Subcutaneous preadipocyte (primary cell): ENCODE results near the gene SERPINB11. TPM values are rescaled to one million over a fixed set of nuclear protein-coding genes. Genes with fewer than 3 reads are reported as not detected.

Experiments
- total RNA-seq: library from RNA; depleted of rRNA; stranded (reverse); fragments of >200 nt; gene quantifications from 2 replicates; pipeline ENCODE4 v1.2.3, GENCODE V29; 2012

The SERPINB11 gene
- total RNA-seq = not detected in 2 replicates

GRCh38 chr18:63702660-63703059 is at the start of gene SERPINB11:
TSS of gene SERPINB11 (plus strand) at chr18:63702960. CDS start at chr18:63710194, 7,234 bp downstream.

DNA sequence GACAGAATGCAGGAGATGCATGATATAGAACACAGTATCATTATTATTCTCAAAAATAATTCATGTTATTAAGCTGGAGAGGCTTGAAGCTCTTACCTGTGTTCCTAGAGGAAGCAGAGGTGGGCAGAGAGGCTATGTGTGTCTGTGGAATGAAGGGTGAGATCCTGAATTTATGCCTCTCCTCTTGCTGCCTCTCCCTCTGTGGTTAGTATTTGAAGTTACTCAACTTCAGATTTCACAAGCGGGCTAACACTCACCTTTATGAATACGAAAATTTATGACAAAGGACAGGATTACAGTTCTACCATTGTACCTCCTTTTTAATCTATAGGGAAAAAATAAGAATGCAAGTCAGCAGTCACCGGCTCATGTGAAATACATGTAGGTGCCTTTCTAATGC is 41.0 kb upstream of the SERPINB11 start, which contains the start of gene SERPINB3:
Gene SERPINB3, minus strand, starts transcription at position 144 of the 400 bp plus-strand sequence. CDS start 677 bp downstream, outside the sequence.

Other genes starting within 250 kb of the SERPINB11 start
- gene SERPINB5, start 226.0 kb upstream of the SERPINB11 start, total RNA-seq = not detected in 2 replicates
- not detected in 2 replicates for gene SERPINB12, start 160.6 kb upstream of the SERPINB11 start, total RNA-seq
- not detected in 2 replicates for gene SERPINB13, start 115.6 kb upstream of the SERPINB11 start, total RNA-seq
- gene SERPINB4, start 58.7 kb upstream of the SERPINB11 start, total RNA-seq = under 0.01 TPM in 1 of 2 replicates, not detected in the other
- gene SERPINB3, start 41.1 kb upstream of the SERPINB11 start, total RNA-seq = not detected in 2 replicates
- gene SERPINB7, start 72.5 kb downstream of the SERPINB11 start, total RNA-seq = 0.59 TPM in 1 of 2 replicates, not detected in the other
- gene SERPINB2, start 184.7 kb downstream of the SERPINB11 start, total RNA-seq = 1.8 and 3.5 TPM in 2 replicates
- gene SERPINB10, start 205.0 kb downstream of the SERPINB11 start, total RNA-seq = 0.20 TPM in 1 of 2 replicates, not detected in the other
- gene HMSD, start 246.3 kb downstream of the SERPINB11 start, total RNA-seq = 0.39 TPM in 1 of 2 replicates, not detected in the other